NT2/D1 (cell line): ENCODE results near the gene SCRN2.

Experiments used
- SUZ12 ChIP-seq: IDR thresholded peaks from 2 replicates; pipeline ENCODE4 v1.6.1; 2011; ENCODE audit not compliant: insufficient read length, insufficient read depth; ENCODE audit errors: extremely low read depth
- YY1 ChIP-seq: IDR thresholded peaks from 2 replicates; pipeline ENCODE4 v1.6.1; 2011; ENCODE audit not compliant: insufficient read length, insufficient read depth
- ZNF274 ChIP-seq: IDR thresholded peaks from 2 replicates; pipeline ENCODE4 v1.6.1; 2011; ENCODE audit warnings: mild to moderate bottlenecking, low read depth, low read length

DNA sequence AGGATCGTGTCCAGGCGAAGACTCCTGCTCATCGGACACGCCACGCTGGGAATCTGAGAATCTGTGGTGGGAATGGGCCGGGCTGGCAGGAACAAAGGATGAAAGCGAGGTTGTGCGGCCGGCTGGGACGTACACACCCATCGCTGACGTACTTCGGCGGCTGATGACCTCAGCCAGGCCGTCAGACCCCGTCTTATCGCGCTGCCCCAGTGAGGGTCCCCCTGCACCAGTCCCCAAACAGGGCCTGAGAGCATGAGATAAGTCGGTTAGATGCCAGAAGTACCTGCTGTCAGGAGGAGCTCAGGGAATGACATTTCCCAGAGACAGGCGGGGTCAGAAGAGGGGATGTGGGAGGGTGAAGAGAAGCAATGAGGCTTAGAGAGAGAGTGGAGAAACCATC, 25.9 kb upstream of the SCRN2 start:
- TF ChIP-seq YY1 (no peak), ZNF274 (no peak), SUZ12 (no peak)
